ENCODE results near the gene NTNG1. TPM values are rescaled to one million over a fixed set of nuclear protein-coding genes. Genes with fewer than 3 reads are reported as not detected.
A peak's percentile ranks its signal among the peaks of the same experiment; 100 is the strongest.

Gene NTNG1
- total and polyA plus RNA-seq, 2 of the 13 experiments (the other 11 are each of a cell fraction or from before 2014, with no cell fraction given), result not detected

GRCh38 chr1:107430540-107431228 is 289.8 kb downstream of the NTNG1 start (continued):
- TF ChIP-seq ZNF318 (CRISPR knock-in tag; IDR thresholded peaks at IDR 0.05), result no peak
- no peak for TF ChIP-seq FOXA1 (IDR thresholded peaks at IDR 0.05)
- TF ChIP-seq FOXA1 (CRISPR knock-in tag; IDR thresholded peaks at IDR 0.05), result peak; percentile 83
- no peak for TF ChIP-seq HNF1B (CRISPR knock-in tag; IDR thresholded peaks at IDR 0.05)
- TF ChIP-seq ZNF44 (CRISPR knock-in tag; IDR thresholded peaks at IDR 0.05), result no peak
- TF ChIP-seq ZNF777 (CRISPR knock-in tag; IDR thresholded peaks at IDR 0.05), result no peak
- TF ChIP-seq ATF6 (CRISPR knock-in tag; conservative IDR thresholded peaks at IDR 0.05), result no peak
- no peak for TF ChIP-seq CEBPZ (IDR thresholded peaks at IDR 0.05; ENCODE audit: low read length)
- TF ChIP-seq ZNF740 (CRISPR knock-in tag; IDR thresholded peaks at IDR 0.05), result no peak
